ENCODE results near the gene CRYBB1.
A peak's percentile ranks its signal among the peaks of the same experiment; 100 is the strongest.

Gene CRYBB1

GRCh38 chr22:26574001-26574723, 43.7 kb downstream of the CRYBB1 start:
- DNase-seq = no peak

- peak; percentile 94 for DNase-seq
Observed at GRCh38 chr22:26573026-26573662, 44.7 kb downstream of the CRYBB1 start.

GRCh38 chr22:26570864-26571525, 46.8 kb downstream of the CRYBB1 start:
- no peak for DNase-seq

- DNase-seq = peak; percentile 62
Observed at GRCh38 chr22:26570115-26570514, 47.7 kb downstream of the CRYBB1 start.

- no peak for DNase-seq
Observed at GRCh38 chr22:26568207-26568706, 49.6 kb downstream of the CRYBB1 start.

GRCh38 chr22:26567610-26568009, 50.2 kb downstream of the CRYBB1 start:
- no peak for DNase-seq

GRCh38 chr22:26566994-26567393, 50.8 kb downstream of the CRYBB1 start:
- no peak for DNase-seq

- no peak for DNase-seq
Observed at GRCh38 chr22:26565889-26566288, 51.9 kb downstream of the CRYBB1 start.

- DNase-seq = no peak
Observed at GRCh38 chr22:26565181-26565580, 52.6 kb downstream of the CRYBB1 start.

- no peak for DNase-seq
Observed at GRCh38 chr22:26564672-26565071, 53.2 kb downstream of the CRYBB1 start.

- no peak for DNase-seq
Observed at GRCh38 chr22:26564181-26564580, 53.6 kb downstream of the CRYBB1 start.

- DNase-seq = peak; percentile 45
Observed at GRCh38 chr22:26563022-26563421, 54.8 kb downstream of the CRYBB1 start.

- no peak for DNase-seq
Observed at GRCh38 chr22:26561756-26562417, 55.9 kb downstream of the CRYBB1 start.

GRCh38 chr22:26559961-26560575, 57.8 kb downstream of the CRYBB1 start:
- DNase-seq = peak; percentile 42

- no peak for DNase-seq
Observed at GRCh38 chr22:26558248-26558895, 59.5 kb downstream of the CRYBB1 start.

- DNase-seq = no peak
Observed at GRCh38 chr22:26556904-26557303, 60.9 kb downstream of the CRYBB1 start.

- no peak for DNase-seq
Observed at GRCh38 chr22:26555478-26555877, 62.3 kb downstream of the CRYBB1 start.

GRCh38 chr22:26554956-26555355, 62.9 kb downstream of the CRYBB1 start:
- DNase-seq = no peak

GRCh38 chr22:26553056-26553752, 64.6 kb downstream of the CRYBB1 start:
- DNase-seq = no peak

- DNase-seq = no peak
Observed at GRCh38 chr22:26552466-26552865, 65.4 kb downstream of the CRYBB1 start.

GRCh38 chr22:26551568-26551967, 66.3 kb downstream of the CRYBB1 start:
- DNase-seq = no peak

Measured in hematopoietic multipotent progenitor cell treated with erythropoietin and hydrocortisone succinate and interleukin-3 and kit ligand, for 6 days (in vitro differentiated cells).